Suprapubic skin (tissue), 4 donors: ENCODE data around the gene WWTR1. TPM values are rescaled to one million over a fixed set of nuclear protein-coding genes. Genes with fewer than 3 reads are reported as not detected.
A peak's percentile ranks its signal among the peaks of the same experiment; 100 is the strongest.

ENCODE experiments used
- DNase-seq, 2 donors: peaks; one replicate each; pipeline ENCODE4 v3.0.0-alpha.2; 2019; ENCODE audit warnings: low spot score in 2 of 2
- H3K27ac ChIP-seq: fragments of 200-600 bp; sonication (generic); one replicate; pipeline ENCODE4 v1.5.1; 2019
- H3K27me3 ChIP-seq: fragments of 200-600 bp; sonication (generic); one replicate; pipeline ENCODE4 v1.5.1; 2019
- H3K36me3 ChIP-seq: fragments of 200-600 bp; sonication (generic); one replicate; pipeline ENCODE4 v1.5.1; 2019
- H3K4me1 ChIP-seq: fragments of 200-600 bp; sonication (generic); one replicate; pipeline ENCODE4 v1.5.1; 2019
- H3K4me3 ChIP-seq: fragments of 200-600 bp; sonication (generic); one replicate; pipeline ENCODE4 v1.5.1; 2019; ENCODE audit warnings: mild to moderate bottlenecking
- H3K9me3 ChIP-seq: fragments of 200-600 bp; sonication (generic); one replicate; pipeline ENCODE4 v1.5.1; 2019
- CTCF ChIP-seq, 2 donors: fragments of 200-600 bp in 1 of 2; fragments of 450-650 bp in 1 of 2; sonication (generic) in 1 of 2; IDR thresholded peaks; one replicate each; pipeline ENCODE4 v1.5.1; 2016 to 2019; ENCODE audit warnings: antibody characterized with exemption in 2 of 2, mild to moderate bottlenecking in 1 of 2, moderate library complexity in 1 of 2
- EP300 ChIP-seq: sonication (generic); formaldehyde crosslinking; IDR thresholded peaks from one replicate; pipeline ENCODE4 v1.6.1; 2017; ENCODE audit warnings: antibody characterized with exemption
- POLR2A ChIP-seq, 2 donors: fragments of 450-650 bp; IDR thresholded peaks; one replicate each; pipeline ENCODE4 v1.6.1; 2017; ENCODE audit warnings: antibody characterized with exemption in 2 of 2, mild to moderate bottlenecking in 2 of 2, moderate library complexity in 2 of 2
- POLR2AphosphoS5 ChIP-seq, 3 donors: sonication (generic); formaldehyde crosslinking; IDR thresholded peaks; one replicate each; pipeline ENCODE4 v1.6.1; 2017; ENCODE audit warnings: antibody characterized with exemption in 3 of 3
- WGBS: methylation state at CpG from one replicate; pipeline ENCODE4 v1.1.5; 2018; 5-methylcytosine and 5-hydroxymethylcytosine counted together
- total RNA-seq, 4 donors: library from RNA; depleted of rRNA; stranded (reverse); fragments of >200 nt; gene quantifications; one replicate each; pipeline ENCODE4 v1.1.0, GENCODE V29; 2016

WWTR1 gene
- total RNA-seq, 4 donors from 2014 or later, result 33.0 to 68.9 (median 52.1) TPM

- peaks cover 27% of the 10 kb centered on the region for H3K4me1 ChIP-seq
- no peak overlapping the region for H3K27ac ChIP-seq
- DNase-seq, result no peak
Measured at GRCh38 chr3:149592758-149593240, 65.0 kb downstream of the WWTR1 start.

GRCh38 chr3:149590691-149591441, 67.0 kb downstream of the WWTR1 start:
- H3K4me3 ChIP-seq, result no peak overlapping the region

More at GRCh38 chr3:149592758-149593240, 65.0 kb downstream of the WWTR1 start:
- H3K27me3 ChIP-seq, result no peaks in the 10 kb centered on the region
- no peak overlapping the region for H3K4me3 ChIP-seq
- 56% methylated on average over 9 of the region's 9 CpGs for WGBS
- no peak for TF ChIP-seq EP300
- TF ChIP-seq POLR2AphosphoS5 (IDR thresholded peaks at IDR 0.05), result no peak
- TF ChIP-seq POLR2A (IDR thresholded peaks at IDR 0.05), result no peak
- TF ChIP-seq CTCF (IDR thresholded peaks at IDR 0.05), result no peak
- no peaks in the 10 kb centered on the region for H3K36me3 ChIP-seq
- no peaks in the 10 kb centered on the region for H3K9me3 ChIP-seq

GRCh38 chr3:149589332-149589731, 68.5 kb downstream of the WWTR1 start:
- H3K36me3 ChIP-seq, result no peaks in the 10 kb centered on the region
- H3K4me3 ChIP-seq, result no peak overlapping the region
- H3K27me3 ChIP-seq, result no peaks in the 10 kb centered on the region
- H3K27ac ChIP-seq, result peak overlapping the region; percentile 15
- no peak for DNase-seq
- TF ChIP-seq CTCF (IDR thresholded peaks at IDR 0.05) (no peak), POLR2AphosphoS5 (IDR thresholded peaks at IDR 0.05) (no peak), POLR2A (IDR thresholded peaks at IDR 0.05) (no peak), EP300 (no peak)
- H3K4me1 ChIP-seq, result peaks cover 24% of the 10 kb centered on the region
- WGBS, result 60% methylated on average over 4 of the region's 4 CpGs
- no peaks in the 10 kb centered on the region for H3K9me3 ChIP-seq

More at GRCh38 chr3:149590691-149591441, 67.0 kb downstream of the WWTR1 start:
- WGBS, result 66% methylated on average over 4 of the region's 4 CpGs
- no peaks in the 10 kb centered on the region for H3K9me3 ChIP-seq
- no peaks in the 10 kb centered on the region for H3K36me3 ChIP-seq
- TF ChIP-seq POLR2AphosphoS5 (IDR thresholded peaks at IDR 0.05) (no peak), POLR2A (IDR thresholded peaks at IDR 0.05) (no peak)
- H3K4me1 ChIP-seq, result peaks cover 24% of the 10 kb centered on the region
- no peak for DNase-seq
- H3K27me3 ChIP-seq, result no peaks in the 10 kb centered on the region
- no peak overlapping the region for H3K27ac ChIP-seq

GRCh38 chr3:149588909-149589308, 68.9 kb downstream of the WWTR1 start:
- H3K27me3 ChIP-seq, result no peaks in the 10 kb centered on the region
- WGBS, result 44% methylated on average over 4 of the region's 4 CpGs
- H3K4me3 ChIP-seq, result no peak overlapping the region
- peaks cover 29% of the 10 kb centered on the region for H3K4me1 ChIP-seq
- TF ChIP-seq POLR2AphosphoS5 (IDR thresholded peaks at IDR 0.05) (no peak), EP300 (no peak), POLR2A (IDR thresholded peaks at IDR 0.05) (no peak), CTCF (IDR thresholded peaks at IDR 0.05) (no peak)
- H3K9me3 ChIP-seq, result no peaks in the 10 kb centered on the region
- peak overlapping the region; percentile 15 for H3K27ac ChIP-seq
- H3K36me3 ChIP-seq, result no peaks in the 10 kb centered on the region
- no peak for DNase-seq

DNA sequence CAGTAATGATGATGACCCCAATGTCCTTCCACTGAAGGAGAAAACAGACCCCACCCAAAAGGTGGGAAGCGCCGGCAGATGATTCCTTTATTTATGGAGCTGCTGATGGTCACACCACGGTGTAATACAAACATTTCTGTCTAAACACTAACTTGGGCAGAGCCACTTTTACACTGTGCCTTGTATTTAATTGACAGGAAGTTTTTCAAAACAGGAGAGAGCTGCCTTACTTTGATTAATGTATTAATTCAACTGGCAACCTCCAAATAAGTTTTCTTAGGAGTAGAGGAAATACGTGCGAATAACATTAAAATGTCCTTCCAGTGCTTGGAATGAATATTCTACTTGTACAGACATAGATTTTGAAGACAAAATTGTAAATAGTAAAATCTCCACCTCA, 70.4 kb downstream of the WWTR1 start:
- H3K27ac ChIP-seq, result no peak overlapping the region

More for the DNA sequence above, 70.4 kb downstream of the WWTR1 start:
- peaks cover 29% of the 10 kb centered on the region for H3K4me1 ChIP-seq
- H3K4me3 ChIP-seq, result no peak overlapping the region
- H3K36me3 ChIP-seq, result no peaks in the 10 kb centered on the region
- 40% methylated on average over 5 of the region's 5 CpGs for WGBS
- no peak for DNase-seq
- TF ChIP-seq CTCF (IDR thresholded peaks at IDR 0.05), result no peak
- TF ChIP-seq POLR2AphosphoS5 (IDR thresholded peaks at IDR 0.05), result no peak
- no peak for TF ChIP-seq POLR2A (IDR thresholded peaks at IDR 0.05)
- no peak for TF ChIP-seq EP300
- no peaks in the 10 kb centered on the region for H3K9me3 ChIP-seq
- no peaks in the 10 kb centered on the region for H3K27me3 ChIP-seq
